GM19372 (cell line): ENCODE data around the gene PML.
"Not testable (repeated sequence)": the region's sequence is repeated elsewhere in the genome, so short reads cannot be mapped to it uniquely, and the experiment has no call there.

Experiments used
- ATAC-seq: cut with Tn5 transposase; IDR thresholded peaks from one replicate; pipeline ENCODE4 v1.9.1; 2021; ENCODE audit warnings: mild to moderate bottlenecking, low read depth, moderate library complexity; ENCODE audit not compliant: unreplicated experiment

The PML gene

GRCh38 chr15:73957785-73958184 is 36.7 kb upstream of the PML start:
- ATAC-seq: no peak

- ATAC-seq: no peak
These were observed 35.4 kb upstream of the PML start for GRCh38 chr15:73959012-73959581.

- no peak for ATAC-seq
These were observed 34.7 kb upstream of the PML start for GRCh38 chr15:73959801-73960200.

GRCh38 chr15:73960472-73961070 is 33.9 kb upstream of the PML start:
- ATAC-seq: not testable (repeated sequence)

- ATAC-seq: no peak
These were observed 32.1 kb upstream of the PML start for GRCh38 chr15:73962433-73962832.

GRCh38 chr15:73964736-73965093 is 29.8 kb upstream of the PML start:
- ATAC-seq: peak; percentile 52

GRCh38 chr15:73965094-73965757 is 29.3 kb upstream of the PML start:
- peak; percentile 25 for ATAC-seq

- no peak for ATAC-seq
These were observed 28.8 kb upstream of the PML start for GRCh38 chr15:73965758-73966113.

GRCh38 chr15:73968461-73968860 is 26.1 kb upstream of the PML start:
- no peak for ATAC-seq

GRCh38 chr15:73969151-73969759 is 25.3 kb upstream of the PML start:
- no peak for ATAC-seq

GRCh38 chr15:73972984-73973682 is 21.4 kb upstream of the PML start:
- ATAC-seq: no peak

- not testable (repeated sequence) for ATAC-seq
These were observed 20.8 kb upstream of the PML start for GRCh38 chr15:73973683-73974200.

- not testable (repeated sequence) for ATAC-seq
These were observed 18.9 kb upstream of the PML start for GRCh38 chr15:73975440-73976125.

GRCh38 chr15:73978896-73979295 is 15.6 kb upstream of the PML start:
- no peak for ATAC-seq

GRCh38 chr15:73979636-73980035 is 14.9 kb upstream of the PML start:
- ATAC-seq: no peak

GRCh38 chr15:73981761-73982221 is 12.7 kb upstream of the PML start:
- ATAC-seq: no peak

- no peak for ATAC-seq
These were observed 12.1 kb upstream of the PML start for GRCh38 chr15:73982222-73982962.

- no peak for ATAC-seq
These were observed 11.2 kb upstream of the PML start for GRCh38 chr15:73983211-73983727.

- ATAC-seq: no peak
These were observed 10.7 kb upstream of the PML start for GRCh38 chr15:73983773-73984172.
